ENCODE data around the gene CMTM2.

DNA sequence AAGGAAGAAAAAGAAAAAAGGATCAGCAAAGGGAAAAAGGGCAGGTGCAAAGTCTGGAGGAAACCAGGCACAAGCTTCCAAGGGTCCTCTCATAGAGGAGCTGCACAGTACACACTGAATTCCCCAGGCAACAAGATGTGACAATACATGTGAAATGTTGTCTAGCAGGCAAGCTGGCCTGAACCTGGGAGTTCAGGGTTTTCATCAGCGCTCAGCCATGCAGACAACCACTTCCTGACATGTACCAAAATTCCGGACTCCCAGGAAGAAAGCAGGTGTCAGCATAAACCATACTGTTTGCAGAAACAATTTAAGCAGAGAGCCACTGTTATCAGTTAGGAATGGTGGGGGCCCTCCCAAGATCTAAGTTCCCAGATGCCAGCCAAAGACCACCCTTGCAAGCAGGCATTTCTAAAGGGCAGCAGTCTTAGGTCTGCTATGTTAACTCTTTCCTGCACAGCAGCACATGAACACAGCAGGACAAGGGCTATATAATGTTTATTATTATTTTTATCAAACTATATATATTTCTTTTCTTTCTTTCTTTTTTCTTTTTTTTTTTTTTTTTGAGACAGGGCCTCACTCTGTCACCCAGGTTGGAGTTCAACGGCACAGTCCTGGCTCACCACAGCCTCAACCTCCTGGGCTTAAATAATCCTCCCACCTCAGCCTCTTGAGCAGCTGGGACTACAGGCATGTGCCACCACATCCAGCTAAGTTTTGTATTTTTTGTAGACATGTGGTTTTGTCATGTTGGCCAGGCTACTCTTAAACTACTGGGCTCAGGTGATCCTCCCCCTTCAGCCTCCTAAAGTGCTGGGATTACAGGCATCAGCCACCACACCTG, 39.4 kb upstream of the CMTM2 start:
- no peak for TF ChIP-seq POLR2A (IDR thresholded peaks at IDR 0.05)
- TF ChIP-seq, protein P1, sequence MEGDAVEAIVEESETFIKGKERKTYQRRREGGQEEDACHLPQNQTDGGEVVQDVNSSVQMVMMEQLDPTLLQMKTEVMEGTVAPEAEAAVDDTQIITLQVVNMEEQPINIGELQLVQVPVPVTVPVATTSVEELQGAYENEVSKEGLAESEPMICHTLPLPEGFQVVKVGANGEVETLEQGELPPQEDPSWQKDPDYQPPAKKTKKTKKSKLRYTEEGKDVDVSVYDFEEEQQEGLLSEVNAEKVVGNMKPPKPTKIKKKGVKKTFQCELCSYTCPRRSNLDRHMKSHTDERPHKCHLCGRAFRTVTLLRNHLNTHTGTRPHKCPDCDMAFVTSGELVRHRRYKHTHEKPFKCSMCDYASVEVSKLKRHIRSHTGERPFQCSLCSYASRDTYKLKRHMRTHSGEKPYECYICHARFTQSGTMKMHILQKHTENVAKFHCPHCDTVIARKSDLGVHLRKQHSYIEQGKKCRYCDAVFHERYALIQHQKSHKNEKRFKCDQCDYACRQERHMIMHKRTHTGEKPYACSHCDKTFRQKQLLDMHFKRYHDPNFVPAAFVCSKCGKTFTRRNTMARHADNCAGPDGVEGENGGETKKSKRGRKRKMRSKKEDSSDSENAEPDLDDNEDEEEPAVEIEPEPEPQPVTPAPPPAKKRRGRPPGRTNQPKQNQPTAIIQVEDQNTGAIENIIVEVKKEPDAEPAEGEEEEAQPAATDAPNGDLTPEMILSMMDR (IDR thresholded peaks at IDR 0.05), result no peak

All from heart left ventricle (tissue), 13 donors.